Regular cardiac myocyte (primary cell): ENCODE results near the gene ZNF536. TPM values are rescaled to one million over a fixed set of nuclear protein-coding genes. Genes with fewer than 3 reads are reported as not detected.

ENCODE experiments used
- total RNA-seq: library from RNA; depleted of rRNA; stranded (reverse); fragments of >200 nt; gene quantifications from 2 replicates; pipeline ENCODE4 v1.2.3, GENCODE V29; 2014

The ZNF536 gene
- total RNA-seq, result not detected in 2 replicates

DNA sequence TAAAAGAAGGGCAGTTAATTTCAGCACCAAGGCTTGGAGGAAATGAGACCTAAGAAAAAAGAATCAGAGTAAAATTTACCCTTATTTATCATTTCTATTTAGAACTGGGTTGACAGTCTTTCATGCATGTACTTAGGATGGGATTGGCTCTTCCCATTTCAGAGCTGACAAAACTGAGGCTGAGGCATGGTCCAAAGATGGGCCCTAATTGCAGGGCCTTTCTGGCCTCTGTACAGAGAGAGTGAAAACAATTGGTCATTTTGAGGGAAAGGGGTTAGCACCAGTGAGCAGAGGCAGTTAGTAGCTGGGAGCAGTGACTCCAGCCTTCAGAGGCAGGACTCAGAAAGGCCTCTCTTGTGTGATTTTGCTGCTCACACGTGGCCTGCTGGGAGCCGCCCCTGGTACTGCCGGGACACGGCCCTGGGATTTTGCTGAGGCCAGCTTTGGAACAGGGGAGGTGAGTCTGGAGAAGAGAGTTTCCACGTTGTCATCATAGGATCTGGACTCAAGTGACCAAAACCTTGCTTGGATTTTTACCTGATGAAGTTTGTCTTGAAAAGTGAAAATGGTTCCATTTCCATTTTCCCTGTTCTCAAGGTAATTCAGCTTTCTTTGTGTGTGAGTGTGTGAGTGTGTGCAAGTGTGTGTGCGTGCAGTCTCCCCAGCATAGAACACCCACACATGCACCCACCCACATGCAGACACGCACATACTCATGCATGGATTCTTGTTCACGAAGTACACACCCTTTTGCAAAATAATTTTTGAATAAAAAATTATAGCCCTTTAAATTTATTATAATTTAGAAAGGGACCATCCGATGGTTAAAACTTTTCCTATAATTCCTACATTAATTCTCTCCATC lies at the start of gene ZNF536:
TSS of gene ZNF536 (plus strand) at position 425 of the 865 bp plus-strand sequence. CDS start 71,179 bp downstream, outside the sequence.

